Measurements from ENCODE around the gene FOCAD.

Gene FOCAD

DNA sequence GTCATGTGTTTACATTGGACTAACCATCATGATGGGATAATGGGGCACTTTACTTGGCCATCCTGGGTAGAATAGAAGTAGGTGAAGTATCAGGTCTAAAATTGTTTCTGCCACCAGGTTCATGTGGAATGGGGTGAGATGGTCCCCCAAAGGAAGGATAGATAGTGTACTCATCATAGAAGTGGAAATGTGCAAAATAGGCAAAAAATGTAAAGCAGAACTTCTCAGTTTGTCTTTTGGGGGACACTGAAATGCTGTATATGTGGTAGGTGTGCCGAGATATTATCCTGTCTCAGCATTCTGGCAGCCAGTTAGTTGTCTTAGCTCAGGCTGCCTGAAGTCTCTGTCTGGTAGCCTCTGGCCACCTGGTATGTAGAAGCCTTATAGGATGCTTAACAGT, 107.6 kb downstream of the FOCAD start:
- no peak for DNase-seq (ENCODE audit: low read depth)
- TF ChIP-seq, protein P1, sequence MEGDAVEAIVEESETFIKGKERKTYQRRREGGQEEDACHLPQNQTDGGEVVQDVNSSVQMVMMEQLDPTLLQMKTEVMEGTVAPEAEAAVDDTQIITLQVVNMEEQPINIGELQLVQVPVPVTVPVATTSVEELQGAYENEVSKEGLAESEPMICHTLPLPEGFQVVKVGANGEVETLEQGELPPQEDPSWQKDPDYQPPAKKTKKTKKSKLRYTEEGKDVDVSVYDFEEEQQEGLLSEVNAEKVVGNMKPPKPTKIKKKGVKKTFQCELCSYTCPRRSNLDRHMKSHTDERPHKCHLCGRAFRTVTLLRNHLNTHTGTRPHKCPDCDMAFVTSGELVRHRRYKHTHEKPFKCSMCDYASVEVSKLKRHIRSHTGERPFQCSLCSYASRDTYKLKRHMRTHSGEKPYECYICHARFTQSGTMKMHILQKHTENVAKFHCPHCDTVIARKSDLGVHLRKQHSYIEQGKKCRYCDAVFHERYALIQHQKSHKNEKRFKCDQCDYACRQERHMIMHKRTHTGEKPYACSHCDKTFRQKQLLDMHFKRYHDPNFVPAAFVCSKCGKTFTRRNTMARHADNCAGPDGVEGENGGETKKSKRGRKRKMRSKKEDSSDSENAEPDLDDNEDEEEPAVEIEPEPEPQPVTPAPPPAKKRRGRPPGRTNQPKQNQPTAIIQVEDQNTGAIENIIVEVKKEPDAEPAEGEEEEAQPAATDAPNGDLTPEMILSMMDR (IDR thresholded peaks at IDR 0.05; ENCODE audit: low read depth, low read length, missing control alignments): no peak
- in situ Hi-C loops (cut with HindIII; ENCODE audit: low sequenced_read_pairs): no loop called here
- no peak overlapping the region for H3K4me3 ChIP-seq (ENCODE audit: low read depth, low read length)

DNA sequence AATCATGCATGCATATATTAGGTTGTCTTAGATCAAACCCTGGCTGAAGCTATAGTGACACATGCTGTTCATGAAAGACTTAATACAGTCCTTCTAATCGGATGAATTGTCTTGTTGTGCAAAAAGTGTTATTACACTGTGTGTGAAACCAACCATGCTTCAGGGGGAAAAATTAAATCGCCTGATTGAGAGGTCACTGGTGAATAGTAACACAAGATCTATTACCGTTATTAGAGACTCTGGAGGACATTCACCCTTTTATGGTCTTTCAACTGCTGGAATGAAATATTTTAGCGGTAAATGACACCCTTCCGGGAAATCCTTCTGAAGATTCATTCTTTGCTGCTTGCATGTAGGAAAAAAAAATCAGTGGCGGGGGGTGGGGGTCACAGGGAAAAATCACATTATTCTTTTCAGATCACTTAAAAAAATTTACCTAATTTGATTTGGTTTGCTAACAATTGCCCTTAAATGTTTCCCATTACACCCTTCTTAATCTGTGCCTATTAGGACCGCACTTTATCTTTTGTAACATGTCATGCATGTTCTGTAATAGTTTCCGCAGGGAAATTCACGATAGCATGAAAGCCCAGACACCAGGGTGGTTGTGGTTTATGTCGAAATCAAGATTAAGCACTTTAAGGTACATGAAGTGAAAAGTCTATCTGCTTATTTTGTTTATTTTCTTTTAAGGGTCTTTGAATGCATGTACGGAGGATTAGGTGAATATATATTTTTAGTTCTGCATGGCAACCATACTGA, 120.6 kb downstream of the FOCAD start:
- in situ Hi-C loops (cut with HindIII; ENCODE audit: low sequenced_read_pairs): no loop called here
- no peak for DNase-seq (ENCODE audit: low read depth)
- H3K4me3 ChIP-seq (ENCODE audit: low read depth, low read length): no peak overlapping the region
- TF ChIP-seq, protein P1 (IDR thresholded peaks at IDR 0.05; ENCODE audit: low read depth, low read length, missing control alignments): no peak

DNA sequence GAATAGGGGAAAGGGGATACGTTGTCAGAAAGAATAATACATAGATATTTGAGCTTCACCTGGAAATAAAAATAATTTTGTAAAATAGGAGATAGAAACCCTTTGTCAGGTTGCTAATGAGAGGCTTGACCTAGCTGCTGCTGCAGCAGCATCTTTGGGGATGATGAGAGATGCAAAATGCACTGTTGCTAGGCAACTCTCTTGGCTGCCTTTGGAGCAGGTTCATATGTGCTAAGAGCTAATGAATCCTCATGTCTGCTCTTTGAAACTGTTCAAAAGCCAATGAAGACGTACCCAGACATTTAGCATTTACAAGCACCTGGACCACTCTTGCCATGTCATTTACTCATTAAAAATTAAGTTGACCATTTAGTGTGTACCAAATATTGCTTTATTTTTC, 121.7 kb downstream of the FOCAD start:
- in situ Hi-C loops (cut with HindIII; ENCODE audit: low sequenced_read_pairs): no loop called here
- DNase-seq (ENCODE audit: low read depth): no peak
- TF ChIP-seq, protein P1 (IDR thresholded peaks at IDR 0.05; ENCODE audit: low read depth, low read length, missing control alignments): no peak
- no peak overlapping the region for H3K4me3 ChIP-seq (ENCODE audit: low read depth, low read length)

DNA sequence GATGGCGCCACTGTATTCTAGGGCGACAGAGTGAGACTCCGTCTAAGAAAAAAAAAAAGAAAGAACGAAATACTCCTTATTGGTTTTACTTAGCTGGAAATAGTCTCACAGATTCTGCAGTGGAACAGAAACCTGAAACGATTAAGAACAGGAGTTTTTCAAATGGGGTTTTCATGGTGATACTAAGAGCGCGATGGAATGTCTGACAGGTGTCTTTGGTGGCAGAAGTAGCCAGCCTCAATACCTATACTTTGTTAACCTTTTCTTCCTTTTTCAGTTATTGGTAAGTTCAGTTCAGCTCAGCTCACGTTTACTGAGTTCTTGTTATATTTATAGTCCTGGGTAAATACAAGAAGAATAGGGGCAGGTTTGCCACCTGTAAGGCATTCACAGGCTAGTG, 123.9 kb downstream of the FOCAD start:
- in situ Hi-C loops (cut with HindIII; ENCODE audit: low sequenced_read_pairs): no loop called here
- DNase-seq (ENCODE audit: low read depth): no peak
- TF ChIP-seq, protein P1 (IDR thresholded peaks at IDR 0.05; ENCODE audit: low read depth, low read length, missing control alignments): no peak
- no peak overlapping the region for H3K4me3 ChIP-seq (ENCODE audit: low read depth, low read length)

DNA sequence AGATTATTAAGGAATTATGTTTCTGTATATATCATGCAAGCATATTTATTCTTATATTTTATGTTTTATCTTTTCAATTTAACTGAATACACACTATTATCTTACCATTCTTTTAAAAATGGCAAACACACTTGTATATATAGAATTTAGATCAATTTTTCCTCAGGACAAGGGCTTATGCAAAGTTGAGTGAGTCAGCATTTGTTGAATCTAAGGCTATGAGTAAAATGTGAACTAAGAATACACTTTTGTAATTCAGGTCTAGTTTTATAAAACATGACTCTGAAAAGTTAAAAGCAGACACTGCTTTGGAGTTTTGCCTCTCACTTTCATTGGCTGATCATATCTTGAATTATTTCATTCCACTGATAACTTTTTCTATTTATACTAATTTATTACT, 127.8 kb downstream of the FOCAD start:
- in situ Hi-C loops (cut with HindIII; ENCODE audit: low sequenced_read_pairs): no loop called here
- H3K4me3 ChIP-seq (ENCODE audit: low read depth, low read length): no peak overlapping the region
- no peak for DNase-seq (ENCODE audit: low read depth)
- TF ChIP-seq, protein P1 (IDR thresholded peaks at IDR 0.05; ENCODE audit: low read depth, low read length, missing control alignments): no peak

DNA sequence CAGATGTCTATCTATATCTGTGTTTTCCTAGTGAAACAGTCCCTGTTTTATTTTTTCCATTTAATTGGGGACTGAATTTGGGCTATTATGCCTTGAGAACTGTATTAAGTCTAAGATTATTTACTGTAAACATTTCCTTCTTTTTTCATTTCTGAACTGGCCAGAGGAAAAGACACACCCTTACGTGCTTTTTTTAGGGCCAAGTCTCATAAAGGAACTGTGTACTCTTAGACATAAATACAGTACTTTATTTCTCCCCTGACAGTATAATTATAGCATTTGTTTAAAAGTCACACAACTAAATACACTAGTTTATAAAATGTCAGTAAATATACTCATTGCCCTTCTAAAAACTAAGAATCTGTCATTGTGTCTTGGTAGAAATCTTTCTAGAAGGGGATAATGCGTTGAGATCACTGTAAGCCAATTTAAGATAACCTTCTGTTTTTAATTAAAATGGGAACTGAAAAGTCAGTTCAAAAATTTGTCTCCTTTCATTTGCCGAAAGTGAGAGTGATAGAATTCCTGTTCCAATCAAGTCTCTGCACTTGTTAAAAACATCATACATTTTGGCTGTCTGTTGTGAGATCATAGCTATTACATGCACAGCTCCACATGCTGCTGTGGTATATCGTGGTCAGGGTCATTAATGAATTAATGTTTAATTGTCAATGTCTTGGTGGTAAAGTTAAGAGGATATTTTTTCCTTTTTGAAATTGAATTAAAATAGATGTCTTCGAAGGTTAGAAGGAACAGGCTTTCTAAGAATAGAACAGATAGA, 132.1 kb downstream of the FOCAD start:
- no peak for DNase-seq (ENCODE audit: low read depth)
- in situ Hi-C loops (cut with HindIII; ENCODE audit: low sequenced_read_pairs): no loop called here
- H3K4me3 ChIP-seq (ENCODE audit: low read depth, low read length): no peak overlapping the region
- TF ChIP-seq, protein P1 (IDR thresholded peaks at IDR 0.05; ENCODE audit: low read depth, low read length, missing control alignments): no peak
